K562 (cell line): Measurements from ENCODE around the gene RXRA. TPM values are rescaled to one million over a fixed set of nuclear protein-coding genes. Genes with fewer than 3 reads are reported as not detected.
A peak's percentile ranks its signal among the peaks of the same experiment; 100 is the strongest.

Experiments
- C11orf30 ChIP-seq: fragments of 450-650 bp; IDR thresholded peaks from 2 replicates; pipeline ENCODE4 v1.6.1; 2016; ENCODE audit warnings: low read depth, mild to moderate bottlenecking
- E2F1 ChIP-seq: sonication (generic); formaldehyde crosslinking; IDR thresholded peaks from 2 replicates; pipeline ENCODE4 v1.8.1; 2023; ENCODE audit warnings: mild to moderate bottlenecking, missing genetic modification reagents, moderate library complexity
- E2F5 ChIP-seq: sonication (generic); formaldehyde crosslinking; IDR thresholded peaks from 2 replicates; pipeline ENCODE4 v1.8.0; 2022; ENCODE audit warnings: mild to moderate bottlenecking, missing genetic modification reagents
- EGR1 ChIP-seq: fragments of 450-650 bp; conservative IDR thresholded peaks from 2 replicates; pipeline ENCODE4 v1.6.1; 2017; ENCODE audit warnings: mild to moderate bottlenecking
- ETV1 ChIP-seq: fragments of 450-650 bp; conservative IDR thresholded peaks from 2 replicates; pipeline ENCODE4 v1.6.1; 2016; ENCODE audit warnings: missing genetic modification characterization, control low read depth, low read depth, missing compliant biosample characterization
- GABPB2 ChIP-seq: fragments of 250-450 bp; sonication (Bioruptor Pico); conservative IDR thresholded peaks from 2 replicates; pipeline ENCODE4 v1.5.1; 2021; ENCODE audit warnings: mild to moderate bottlenecking
- GATAD2A ChIP-seq: fragments of 450-650 bp; IDR thresholded peaks from 2 replicates; pipeline ENCODE4 v1.6.1; 2017
- HMGXB4 ChIP-seq: sonication (generic); formaldehyde crosslinking; IDR thresholded peaks from 2 replicates; pipeline ENCODE4 v1.8.1; 2023; ENCODE audit warnings: mild to moderate bottlenecking, missing genetic modification reagents
- MEIS2 ChIP-seq: fragments of 450-650 bp; IDR thresholded peaks from 2 replicates; pipeline ENCODE4 v1.6.1; 2014; ENCODE audit warnings: mild to moderate bottlenecking; ENCODE audit not compliant: partially characterized antibody
- MTA1 ChIP-seq: fragments of 450-650 bp; IDR thresholded peaks from 2 replicates; pipeline ENCODE4 v1.6.1; 2017; ENCODE audit warnings: borderline replicate concordance
- NCOA6 ChIP-seq: fragments of 450-650 bp; IDR thresholded peaks from 2 replicates; pipeline ENCODE4 v1.6.1; 2017; ENCODE audit warnings: mild to moderate bottlenecking
- NR2C2 ChIP-seq, 2 experiments: fragments of 200-800 bp in 1 of 2; sonication (Bioruptor generic) in 1 of 2; sonication (generic) in 1 of 2; formaldehyde crosslinking in 1 of 2; IDR thresholded peaks; 2 replicates each; pipeline versions ENCODE4 v1.6.1 to v1.8.0; 2016 to 2022; ENCODE audit warnings: mild to moderate bottlenecking in 1 of 2, missing compliant biosample characterization in 1 of 2, missing genetic modification characterization in 1 of 2, missing genetic modification reagents in 1 of 2
- PHB2 ChIP-seq: fragments of 450-650 bp; IDR thresholded peaks from 2 replicates; pipeline ENCODE4 v1.6.1; 2017; ENCODE audit warnings: low read depth
- POLR2AphosphoS2 ChIP-seq: IDR thresholded peaks from 2 replicates; pipeline ENCODE4 v1.6.1; 2012; ENCODE audit warnings: low read length, improper control_type of control experiment
- PREB ChIP-seq: sonication (generic); formaldehyde crosslinking; IDR thresholded peaks from 2 replicates; pipeline ENCODE4 v1.8.1; 2023; ENCODE audit warnings: mild to moderate bottlenecking, missing genetic modification reagents
- RAD21 ChIP-seq, 2 experiments: fragments of 250-450 bp in 1 of 2; fragments of 450-650 bp in 1 of 2; sonication (Bioruptor Pico) in 1 of 2; formaldehyde crosslinking in 1 of 2; IDR thresholded peaks in 1 of 2; conservative IDR thresholded peaks in 1 of 2; 2 replicates each; pipeline versions ENCODE4 v1.4.0 to v1.8.0; 2020 to 2022; ENCODE audit warnings: mild to moderate bottlenecking in 2 of 2, moderate library complexity in 1 of 2
- SMAD4 ChIP-seq: fragments of 250-450 bp; sonication (Bioruptor Pico); conservative IDR thresholded peaks from 2 replicates; pipeline ENCODE4 v1.8.0; 2021; ENCODE audit warnings: inconsistent platforms, mild to moderate bottlenecking, moderate library complexity
- TFAP4 ChIP-seq: sonication (generic); formaldehyde crosslinking; IDR thresholded peaks from 2 replicates; pipeline ENCODE4 v1.8.0; 2022; ENCODE audit warnings: missing genetic modification reagents, mild to moderate bottlenecking, moderate library complexity, borderline replicate concordance
- U2AF1 ChIP-seq: fragments of 200-400 bp; formaldehyde crosslinking; optimal IDR thresholded peaks from 2 replicates; pipeline ENCODE3; 2017; ENCODE audit warnings: mild to moderate bottlenecking, low read depth, low read length, moderate library complexity
- ZNF197 ChIP-seq: fragments of 200-800 bp; sonication (Bioruptor generic); IDR thresholded peaks from 2 replicates; pipeline ENCODE4 v1.6.1; 2016; ENCODE audit warnings: low read depth, missing genetic modification characterization, missing compliant biosample characterization
- ZNF57 ChIP-seq: fragments of 450-650 bp; formaldehyde crosslinking; IDR thresholded peaks from 2 replicates; pipeline ENCODE4 v1.4.0; 2020; ENCODE audit warnings: mild to moderate bottlenecking, moderate library complexity
- ZNF668 ChIP-seq: fragments of 250-450 bp; sonication (Bioruptor Pico); IDR thresholded peaks from 2 replicates; pipeline ENCODE4 v1.8.0; 2022; ENCODE audit warnings: mild to moderate bottlenecking, inconsistent platforms
- ZNF764 ChIP-seq: fragments of 250-450 bp; sonication (Bioruptor Pico); IDR thresholded peaks from 2 replicates; pipeline ENCODE4 v1.4.0; 2020; ENCODE audit warnings: low read depth, mild to moderate bottlenecking, moderate library complexity
- polyA plus RNA-seq, 8 experiments: library from polyadenylated mRNA; depleted of rRNA in 4 of 8; stranded (reverse) in 5 of 8; unstranded in 3 of 8; fragments of >200 nt; fragmentation: Nextera tagmentation in 2 of 8; fragmentation: Illumina TruSeq in 1 of 8; extraction: Ambion mirVana in 2 of 8; extraction: Trizol in 1 of 8; gene quantifications; 2 replicates each; pipeline versions ENCODE4 v1.2.1 to v1.2.3, GENCODE V29; 2011 to 2014; ENCODE audit warnings: inconsistent platforms in 1 of 8, missing spikeins in 1 of 8
- total RNA-seq, 7 experiments: library from RNA; depleted of rRNA in 6 of 7; stranded (reverse); fragments of >200 nt in 6 of 7; fragmentation: Illumina TruSeq in 2 of 7; extraction: Trizol in 2 of 7; gene quantifications; 2 replicates each; pipeline versions ENCODE4 v1.2.1 to v1.2.3, GENCODE V29; 2011 to 2021; ENCODE audit warnings: low replicate concordance in 1 of 7

The RXRA gene
- total and polyA plus RNA-seq, 9 of the 15 experiments (the other 6 are each of a cell fraction or from before 2014, with no cell fraction given) = 0.35 to 23.6 (median 4.6) TPM

- no peak for TF ChIP-seq MTA1
- TF ChIP-seq RAD21 (CRISPR knock-in tag; conservative IDR thresholded peaks at IDR 0.05 in 1 of 2, IDR thresholded peaks at IDR 0.05 in 1 of 2) = peak; percentile 95 to 98
- no peak for TF ChIP-seq PREB
- TF ChIP-seq MEIS2 = no peak
- TF ChIP-seq GABPB2 (CRISPR knock-in tag) = no peak
- TF ChIP-seq ZNF197 (CRISPR knock-in tag) = no peak
- TF ChIP-seq HMGXB4 = no peak
- TF ChIP-seq NCOA6 = no peak
- TF ChIP-seq SMAD4 = no peak
- no peak for TF ChIP-seq ZNF668
- no peak for TF ChIP-seq GATAD2A
- TF ChIP-seq TFAP4 (CRISPR knock-in tag) = peak; percentile 80
- no peak for TF ChIP-seq E2F1 (CRISPR knock-in tag)
- TF ChIP-seq ETV1 (tag) = peak; percentile 42; the same call in 1 of the 2 replicates
- no peak for TF ChIP-seq C11orf30
- no peak for TF ChIP-seq ZNF57
- TF ChIP-seq E2F5 (CRISPR knock-in tag) = no peak
- TF ChIP-seq EGR1 = no peak
- TF ChIP-seq NR2C2 (CRISPR knock-in tag; IDR thresholded peaks at IDR 0.05) = no peak
- no peak for TF ChIP-seq NR2C2 (tag; IDR thresholded peaks at IDR 0.05)
- TF ChIP-seq PHB2 = no peak
- no peak for TF ChIP-seq ZNF764 (CRISPR knock-in tag)
- no peak for TF ChIP-seq POLR2AphosphoS2
- TF ChIP-seq U2AF1 = no peak
Observed at GRCh38 chr9:134443174-134444037, 117.2 kb downstream of the RXRA start (continued).
